ENCODE results near the gene MRPS27. TPM values are rescaled to one million over a fixed set of nuclear protein-coding genes. Genes with fewer than 3 reads are reported as not detected.

Gene MRPS27
- total and polyA plus RNA-seq, 9 donors: 33.4 to 108 (median 57.9) TPM

DNA sequence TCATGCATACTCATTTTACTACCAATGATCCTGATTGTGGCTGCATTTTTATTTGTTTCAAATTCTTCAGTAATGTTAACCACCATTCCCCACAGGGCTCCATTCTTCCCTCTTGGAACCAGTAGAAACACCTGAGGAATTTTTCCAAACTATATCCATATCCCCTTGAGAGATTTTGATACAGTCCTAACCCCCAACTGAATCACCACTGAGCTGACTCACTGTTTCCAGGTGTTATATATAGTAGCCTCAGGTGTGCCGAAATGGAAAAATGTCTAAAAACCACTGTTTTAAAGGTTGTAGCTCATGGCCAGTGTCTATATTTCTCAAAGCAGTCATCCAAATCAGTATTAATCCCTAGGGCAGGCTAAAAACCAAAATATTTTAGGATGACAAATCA, 85.2 kb downstream of the MRPS27 start:
- Histone ChIP-seq H3K4me3 (no peak overlapping the region), H3K9me3 (no peaks in the 10 kb centered on the region), H3K4me1 (ENCODE audit: insufficient read depth) (no peaks in the 10 kb centered on the region), H3K27ac (no peak overlapping the region), H3K27me3 (no peaks in the 10 kb centered on the region), H3K36me3 (no peaks in the 10 kb centered on the region)
- no peak for DNase-seq
- intact Hi-C loops (cut with DNase I): no loop called here
- no peak for TF ChIP-seq EP300 (IDR thresholded peaks at IDR 0.05)
- TF ChIP-seq, protein P1, sequence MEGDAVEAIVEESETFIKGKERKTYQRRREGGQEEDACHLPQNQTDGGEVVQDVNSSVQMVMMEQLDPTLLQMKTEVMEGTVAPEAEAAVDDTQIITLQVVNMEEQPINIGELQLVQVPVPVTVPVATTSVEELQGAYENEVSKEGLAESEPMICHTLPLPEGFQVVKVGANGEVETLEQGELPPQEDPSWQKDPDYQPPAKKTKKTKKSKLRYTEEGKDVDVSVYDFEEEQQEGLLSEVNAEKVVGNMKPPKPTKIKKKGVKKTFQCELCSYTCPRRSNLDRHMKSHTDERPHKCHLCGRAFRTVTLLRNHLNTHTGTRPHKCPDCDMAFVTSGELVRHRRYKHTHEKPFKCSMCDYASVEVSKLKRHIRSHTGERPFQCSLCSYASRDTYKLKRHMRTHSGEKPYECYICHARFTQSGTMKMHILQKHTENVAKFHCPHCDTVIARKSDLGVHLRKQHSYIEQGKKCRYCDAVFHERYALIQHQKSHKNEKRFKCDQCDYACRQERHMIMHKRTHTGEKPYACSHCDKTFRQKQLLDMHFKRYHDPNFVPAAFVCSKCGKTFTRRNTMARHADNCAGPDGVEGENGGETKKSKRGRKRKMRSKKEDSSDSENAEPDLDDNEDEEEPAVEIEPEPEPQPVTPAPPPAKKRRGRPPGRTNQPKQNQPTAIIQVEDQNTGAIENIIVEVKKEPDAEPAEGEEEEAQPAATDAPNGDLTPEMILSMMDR (IDR thresholded peaks at IDR 0.05): no peak
- no peak for TF ChIP-seq POLR2A (IDR thresholded peaks at IDR 0.05)
- WGBS, 3 donors: 95 to 98% (median 98%) methylated on average over 1 of the region's 1 CpG

DNA sequence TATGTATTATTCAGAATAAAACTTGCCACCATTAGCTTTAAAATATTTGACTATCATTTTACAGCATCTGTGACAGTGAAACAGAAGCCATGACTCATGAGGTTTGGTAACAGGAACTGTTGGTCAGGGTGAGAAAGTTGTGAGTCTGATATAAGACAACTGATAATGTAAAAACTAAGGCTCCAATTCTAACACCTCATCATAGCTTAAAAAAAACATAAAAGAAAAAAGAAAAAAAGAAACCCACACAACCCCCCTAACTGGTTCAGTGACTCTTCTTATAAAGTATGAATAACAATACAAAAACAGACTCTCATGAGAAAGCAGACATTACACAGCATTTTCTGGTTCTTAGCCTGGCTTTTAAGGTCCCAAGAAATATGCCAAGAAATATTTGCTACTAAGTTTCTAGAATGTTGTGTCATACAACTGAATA, 85.8 kb downstream of the MRPS27 start:
- intact Hi-C loops (cut with DNase I): no loop called here

DNA sequence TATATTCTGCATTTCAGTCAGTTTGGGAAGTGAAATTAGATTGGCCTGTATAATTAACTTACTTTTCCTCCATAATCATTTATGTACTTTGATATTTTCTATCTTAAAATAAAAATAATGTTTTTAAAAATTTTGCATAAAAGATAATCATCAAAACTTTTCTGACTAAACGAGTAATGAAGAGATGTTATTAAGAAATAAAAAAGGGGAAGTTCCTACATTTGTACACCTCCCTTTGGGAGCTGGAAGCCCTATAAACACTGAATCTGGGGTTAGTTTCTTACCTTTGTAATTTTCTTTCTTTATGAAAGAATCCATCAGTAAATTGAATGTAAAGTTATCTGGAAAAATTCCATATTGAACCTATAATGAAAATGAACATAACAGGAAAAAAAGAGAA, 86.2 kb downstream of the MRPS27 start:
- TF ChIP-seq EP300 (IDR thresholded peaks at IDR 0.05): no peak
- TF ChIP-seq, protein P1 (IDR thresholded peaks at IDR 0.05): no peak
- TF ChIP-seq POLR2A (IDR thresholded peaks at IDR 0.05): no peak
- 45 to 61% (median 54%) methylated on average over 1 of the region's 1 CpG for WGBS, 3 donors
- DNase-seq: no peak

More for the DNA sequence above, 85.8 kb downstream of the MRPS27 start:
- H3K4me3 ChIP-seq: no peak overlapping the region
- DNase-seq: no peak
- H3K27ac ChIP-seq: no peak overlapping the region
- no peaks in the 10 kb centered on the region for H3K9me3 ChIP-seq
- no peaks in the 10 kb centered on the region for H3K27me3 ChIP-seq
- H3K4me1 ChIP-seq (ENCODE audit: insufficient read depth): no peaks in the 10 kb centered on the region
- TF ChIP-seq, protein P1 (IDR thresholded peaks at IDR 0.05): no peak
- no peak for TF ChIP-seq EP300 (IDR thresholded peaks at IDR 0.05)
- TF ChIP-seq POLR2A (IDR thresholded peaks at IDR 0.05): no peak
- no peaks in the 10 kb centered on the region for H3K36me3 ChIP-seq

DNA sequence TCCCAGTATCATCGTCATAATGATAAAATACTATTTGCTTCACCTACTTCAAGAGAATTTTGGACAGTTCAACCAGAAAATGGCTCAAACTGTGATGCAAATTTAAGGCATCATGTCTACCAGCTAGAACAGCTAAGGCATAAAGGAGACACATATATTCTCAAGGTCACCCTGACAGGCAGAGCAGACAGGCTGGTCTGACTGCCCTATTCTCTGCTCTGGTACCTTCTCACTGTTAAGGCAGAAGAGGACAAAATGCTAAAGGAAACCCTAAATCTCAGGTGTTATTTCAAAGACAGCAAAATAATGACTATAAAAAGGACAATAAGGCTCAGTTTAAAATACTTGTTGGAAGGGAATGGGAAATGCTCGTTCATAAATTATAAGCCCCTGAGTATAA, 87.2 kb downstream of the MRPS27 start:
- Histone ChIP-seq H3K4me1 (ENCODE audit: insufficient read depth) (no peaks in the 10 kb centered on the region), H3K36me3 (no peaks in the 10 kb centered on the region), H3K27me3 (no peaks in the 10 kb centered on the region), H3K9me3 (no peaks in the 10 kb centered on the region), H3K27ac (no peak overlapping the region), H3K4me3 (no peak overlapping the region)
- DNase-seq: no peak
- TF ChIP-seq, protein P1 (IDR thresholded peaks at IDR 0.05): no peak
- TF ChIP-seq POLR2A (IDR thresholded peaks at IDR 0.05) (no peak), EP300 (IDR thresholded peaks at IDR 0.05) (no peak)
- 31 to 67% (median 44%) methylated on average over 2 of the region's 2 CpGs for WGBS, 3 donors
- intact Hi-C loops (cut with DNase I): no loop called here

More for the DNA sequence above, 86.2 kb downstream of the MRPS27 start:
- intact Hi-C loops (cut with DNase I): no loop called here
- H3K36me3 ChIP-seq: no peaks in the 10 kb centered on the region
- no peak overlapping the region for H3K27ac ChIP-seq
- H3K4me1 ChIP-seq (ENCODE audit: insufficient read depth): no peaks in the 10 kb centered on the region
- no peaks in the 10 kb centered on the region for H3K27me3 ChIP-seq
- no peak overlapping the region for H3K4me3 ChIP-seq
- no peaks in the 10 kb centered on the region for H3K9me3 ChIP-seq
